CD4-positive, alpha-beta T cell (primary cell): ENCODE results near the gene RTN3. TPM values are rescaled to one million over a fixed set of nuclear protein-coding genes. Genes with fewer than 3 reads are reported as not detected.

Source experiments
- ATAC-seq: fragments of 200-7000 bp; cut with Tn5 transposase; one replicate; pipeline ENCODE4 v1.10.0; 2022; ENCODE audit warnings: mild to moderate bottlenecking; ENCODE audit not compliant: poor library complexity
- CTCF ChIA-PET: fragments of 350-600 bp; sonication (Branson Sonifier 250); formaldehyde crosslinking; loops from one replicate; lab custom pipeline; 2021; ENCODE audit warnings: antibody characterized with exemption, inconsistent platforms; lab: Charles Lee
- POLR2A ChIA-PET: fragments of 350-600 bp; sonication (Branson Sonifier 250); formaldehyde crosslinking; loops from one replicate; lab custom pipeline; 2021; ENCODE audit warnings: antibody characterized with exemption, inconsistent platforms; lab: Charles Lee
- DNase-seq, 14 experiments: peaks; one replicate each; pipeline ENCODE4 v3.0.0-alpha.2; 2013 to 2020; ENCODE audit warnings: mixed read lengths in 2 of 14
- H3K27ac ChIP-seq, 2 donors: one replicate each; pipeline versions ENCODE4 v1.5.1 to v1.7.0; 2013; ENCODE audit warnings: low read length in 2 of 2, low read depth in 1 of 2, mild to moderate bottlenecking in 1 of 2
- H3K27me3 ChIP-seq, 2 experiments: 1 replicate in 1 of 2; 2 replicates in 1 of 2; pipeline versions ENCODE4 v1.6.1 to v1.7.0; 2013; ENCODE audit warnings: low read length in 2 of 2, control low read depth in 1 of 2, mild to moderate bottlenecking in 1 of 2, moderate library complexity in 1 of 2; ENCODE audit not compliant: insufficient read depth in 2 of 2, control insufficient read depth in 1 of 2
- H3K36me3 ChIP-seq: one replicate; pipeline ENCODE4 v1.6.1; 2013; ENCODE audit warnings: low read length, control low read depth; ENCODE audit not compliant: insufficient read depth
- H3K4me1 ChIP-seq: one replicate; pipeline ENCODE4 v1.6.1; 2013; ENCODE audit warnings: low read length, control low read depth; ENCODE audit not compliant: insufficient read depth
- H3K4me3 ChIP-seq: one replicate; pipeline ENCODE4 v1.5.1; 2013; ENCODE audit warnings: mild to moderate bottlenecking, low read length, moderate library complexity
- H3K9me3 ChIP-seq, 2 experiments: 1 replicate in 1 of 2; 2 replicates in 1 of 2; pipeline versions ENCODE4 v1.6.1 to v1.7.0; 2013; ENCODE audit warnings: low read length in 2 of 2, mild to moderate bottlenecking in 2 of 2, control low read depth in 1 of 2, moderate library complexity in 1 of 2; ENCODE audit not compliant: control insufficient read depth in 1 of 2, insufficient read depth in 1 of 2
- H3K27ac Mint-ChIP-seq: one replicate; pipeline ENCODE4 v1.8.0; 2020; ENCODE audit warnings: mixed read lengths
- H3K27me3 Mint-ChIP-seq: one replicate; pipeline ENCODE4 v1.8.0; 2021; ENCODE audit warnings: mixed read lengths
- H3K36me3 Mint-ChIP-seq: one replicate; pipeline ENCODE4 v1.8.0; 2021; ENCODE audit warnings: low read depth, mixed read lengths
- H3K4me1 Mint-ChIP-seq: one replicate; pipeline ENCODE4 v1.8.0; 2021; ENCODE audit warnings: low read depth, mixed read lengths
- H3K4me3 Mint-ChIP-seq: one replicate; pipeline ENCODE4 v1.8.0; 2020; ENCODE audit warnings: mild to moderate bottlenecking, mixed read lengths
- H3K9me3 Mint-ChIP-seq: one replicate; pipeline ENCODE4 v1.8.0; 2020; ENCODE audit warnings: mixed read lengths
- intact Hi-C, 2 experiments: fragments of 100-400 bp; cut with DNase I in 1 of 2; cut with micrococcal nuclease in 1 of 2; formaldehyde crosslinking; loops; one replicate each; pipeline versions ENCODE4 v1.15.1 to v1.9.0; 2023 to 2025; cut with DNase I, micrococcal nuclease
- total RNA-seq, 174 experiments: library from RNA in 2 of 174; stranded (reverse) in 2 of 174; gene quantifications; one replicate each; pipeline ENCODE4 v1.2.3 and lab custom pipeline; 2021 to 2026
- TF ChIP-seq, protein P1 (sequence below): fragments of 200-600 bp; IDR thresholded peaks from one replicate; pipeline ENCODE4 v1.8.0; 2022; ENCODE audit warnings: antibody characterized with exemption, mild to moderate bottlenecking

RTN3 gene
- total RNA-seq, 2 experiments from 2014 or later, result 16.4 to 17.6 TPM

DNA sequence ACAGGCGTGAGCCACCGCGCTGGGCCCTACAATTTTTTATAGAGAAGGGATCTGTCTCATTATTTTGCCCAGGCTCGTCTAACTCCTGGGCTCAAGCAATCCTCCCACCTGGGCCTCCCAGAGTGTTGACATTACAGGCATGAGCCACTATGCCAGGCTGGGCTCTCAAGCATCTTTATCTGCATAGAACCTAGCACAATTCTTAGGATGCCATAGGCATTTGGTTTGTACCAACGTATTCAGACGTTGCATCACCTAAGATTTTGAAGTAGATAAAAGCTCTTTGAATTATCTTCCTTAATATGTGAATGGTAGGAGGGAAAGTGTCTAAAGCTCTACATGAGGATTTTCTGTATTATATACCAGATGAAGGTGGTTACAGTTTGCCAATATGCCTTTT, 30.5 kb downstream of the RTN3 start:
- Mint-ChIP-seq H3K4me1 (no peaks in the 10 kb centered on the region), H3K4me3 (no peak overlapping the region), H3K27me3 (no peaks in the 10 kb centered on the region), H3K36me3 (no peaks in the 10 kb centered on the region), H3K9me3 (no peaks in the 10 kb centered on the region), H3K27ac (no peak overlapping the region)
- H3K4me3 ChIP-seq, result no peak overlapping the region
- H3K36me3 ChIP-seq, result peaks cover 3% of the 10 kb centered on the region
- POLR2A ChIA-PET, result no interaction called here
- no peaks in the 10 kb centered on the region for H3K4me1 ChIP-seq
- no peak for DNase-seq
- CTCF ChIA-PET, result no interaction called here
- no peak for ATAC-seq
- TF ChIP-seq, protein P1, sequence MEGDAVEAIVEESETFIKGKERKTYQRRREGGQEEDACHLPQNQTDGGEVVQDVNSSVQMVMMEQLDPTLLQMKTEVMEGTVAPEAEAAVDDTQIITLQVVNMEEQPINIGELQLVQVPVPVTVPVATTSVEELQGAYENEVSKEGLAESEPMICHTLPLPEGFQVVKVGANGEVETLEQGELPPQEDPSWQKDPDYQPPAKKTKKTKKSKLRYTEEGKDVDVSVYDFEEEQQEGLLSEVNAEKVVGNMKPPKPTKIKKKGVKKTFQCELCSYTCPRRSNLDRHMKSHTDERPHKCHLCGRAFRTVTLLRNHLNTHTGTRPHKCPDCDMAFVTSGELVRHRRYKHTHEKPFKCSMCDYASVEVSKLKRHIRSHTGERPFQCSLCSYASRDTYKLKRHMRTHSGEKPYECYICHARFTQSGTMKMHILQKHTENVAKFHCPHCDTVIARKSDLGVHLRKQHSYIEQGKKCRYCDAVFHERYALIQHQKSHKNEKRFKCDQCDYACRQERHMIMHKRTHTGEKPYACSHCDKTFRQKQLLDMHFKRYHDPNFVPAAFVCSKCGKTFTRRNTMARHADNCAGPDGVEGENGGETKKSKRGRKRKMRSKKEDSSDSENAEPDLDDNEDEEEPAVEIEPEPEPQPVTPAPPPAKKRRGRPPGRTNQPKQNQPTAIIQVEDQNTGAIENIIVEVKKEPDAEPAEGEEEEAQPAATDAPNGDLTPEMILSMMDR, result no peak
- intact Hi-C loops, result no loop called here
- H3K9me3 ChIP-seq, result no peaks in the 10 kb centered on the region
- no peaks in the 10 kb centered on the region for H3K27me3 ChIP-seq
- H3K27ac ChIP-seq, result no peak overlapping the region

DNA sequence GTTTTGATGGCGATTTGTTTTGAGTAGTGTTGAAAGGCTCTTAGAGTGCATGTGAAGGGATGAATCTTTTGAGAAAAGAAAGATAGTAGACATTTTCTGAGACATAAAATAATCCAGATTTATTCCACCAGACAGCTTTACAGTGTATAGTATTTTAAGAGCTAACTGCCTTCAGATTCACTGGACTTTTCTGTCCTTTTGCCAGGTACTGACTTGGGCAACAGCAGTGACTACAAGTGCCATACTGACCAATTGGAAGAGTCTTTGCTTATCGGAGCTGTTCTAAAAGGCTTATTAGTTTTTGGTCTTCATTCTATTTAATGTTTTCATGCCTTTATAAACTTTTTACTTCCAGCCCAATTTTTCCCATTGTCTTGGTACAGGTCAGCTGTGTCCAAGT, 32.5 kb downstream of the RTN3 start:
- POLR2A ChIA-PET, result no interaction called here
- Mint-ChIP-seq H3K27me3 (no peaks in the 10 kb centered on the region), H3K4me1 (no peaks in the 10 kb centered on the region), H3K36me3 (no peaks in the 10 kb centered on the region), H3K4me3 (no peak overlapping the region), H3K9me3 (no peaks in the 10 kb centered on the region), H3K27ac (no peak overlapping the region)
- H3K27ac ChIP-seq, result no peak overlapping the region
- ATAC-seq (no peak), DNase-seq (no peak)
- TF ChIP-seq, protein P1, result no peak
- H3K36me3 ChIP-seq, result no peaks in the 10 kb centered on the region
- no peaks in the 10 kb centered on the region for H3K4me1 ChIP-seq
- CTCF ChIA-PET, result interaction anchor here (1.4 kb wide), 2 partner anchors 13 to 29 kb away, joined by 3 read pairs; no protein-coding TSS in a partner anchor
- H3K9me3 ChIP-seq, result no peaks in the 10 kb centered on the region
- H3K4me3 ChIP-seq, result no peak overlapping the region
- intact Hi-C loops, result no loop called here
- no peaks in the 10 kb centered on the region for H3K27me3 ChIP-seq

DNA sequence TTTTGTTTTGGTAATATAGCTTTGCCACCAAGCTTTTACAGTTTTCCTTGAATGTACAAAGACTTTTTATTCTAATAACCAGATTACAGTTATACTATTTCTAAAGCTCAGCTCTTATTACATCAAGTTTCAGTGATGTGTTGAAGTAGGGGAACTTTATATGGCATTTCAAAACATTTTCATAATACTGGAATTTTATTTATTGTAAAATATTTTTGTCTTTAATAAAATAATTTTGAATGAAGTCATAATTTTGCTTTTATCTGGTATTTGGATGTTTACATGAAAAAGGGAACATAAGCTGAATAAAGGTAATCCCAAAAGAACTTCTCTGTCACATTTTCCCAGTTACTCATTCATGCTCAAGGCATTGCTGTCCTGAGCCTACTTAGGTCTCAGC, 34.7 kb downstream of the RTN3 start:
- H3K4me1 Mint-ChIP-seq, result no peaks in the 10 kb centered on the region
- no peaks in the 10 kb centered on the region for H3K27me3 ChIP-seq
- no peaks in the 10 kb centered on the region for H3K36me3 Mint-ChIP-seq
- no peak overlapping the region for H3K27ac Mint-ChIP-seq
- no peaks in the 10 kb centered on the region for H3K4me1 ChIP-seq
- no peak overlapping the region for H3K27ac ChIP-seq
- TF ChIP-seq, protein P1, result no peak
- no peaks in the 10 kb centered on the region for H3K9me3 Mint-ChIP-seq
- ChIA-PET POLR2A (no interaction called here), CTCF (no interaction called here)
- DNase-seq, result no peak
- H3K4me3 ChIP-seq, result no peak overlapping the region
- H3K36me3 ChIP-seq, result no peaks in the 10 kb centered on the region
- intact Hi-C loops, result no loop called here
- H3K27me3 Mint-ChIP-seq, result no peaks in the 10 kb centered on the region
- no peaks in the 10 kb centered on the region for H3K9me3 ChIP-seq
- no peak for ATAC-seq
- H3K4me3 Mint-ChIP-seq, result no peak overlapping the region
